Endothelial cell of umbilical vein (primary cell): ENCODE results near the gene ZNF598. TPM values are rescaled to one million over a fixed set of nuclear protein-coding genes. Genes with fewer than 3 reads are reported as not detected.

ENCODE experiments used
- BruUV-seq: library from RNA; stranded (reverse); fragments of 400-500 nt; replicated peaks from 2 replicates; lab custom pipeline; 2021; lab: Mats Ljungman, UMichigan
- CTCF ChIA-PET: fragments of 300-600, 350-600 bp; sonication (Branson Sonifier 250); formaldehyde crosslinking; loops from one replicate; lab custom pipeline; 2021; ENCODE audit warnings: antibody characterized with exemption, inconsistent platforms; lab: Charles Lee
- POLR2A ChIA-PET: fragments of 300-600, 350-600 bp; sonication (Branson Sonifier 250); formaldehyde crosslinking; loops from one replicate; lab custom pipeline; 2021; ENCODE audit warnings: antibody characterized with exemption, inconsistent platforms; lab: Charles Lee
- DNase-seq: peaks from one replicate; pipeline ENCODE4 v3.0.0-alpha.2; 2011; ENCODE audit warnings: low read depth, low spot score
- FAIRE-seq: peaks from 2 replicates; lab custom pipeline; 2011; peaks lifted over from hg19 to GRCh38; lab: Jason Lieb, UNC
- H2AFZ ChIP-seq: 2 replicates; pipeline ENCODE4 v1.6.0; 2012; ENCODE audit warnings: low read depth, low read length, control low read depth, inconsistent platforms
- H3K27ac ChIP-seq: 2 replicates; pipeline ENCODE4 v1.5.1; 2011; ENCODE audit warnings: low read depth, mild to moderate bottlenecking, control low read depth, low read length, moderate library complexity; ENCODE audit not compliant: insufficient read depth
- H3K27me3 ChIP-seq, 2 experiments: 2 replicates each; pipeline versions ENCODE4 v1.6.0 to v1.6.1; 2011; ENCODE audit warnings: low read length in 2 of 2, mixed read lengths in 1 of 2; ENCODE audit not compliant: control insufficient read depth in 2 of 2, insufficient read depth in 2 of 2
- H3K36me3 ChIP-seq, 2 experiments: 2 replicates in 1 of 2; 3 replicates in 1 of 2; pipeline ENCODE4 v1.5.1; 2011; ENCODE audit warnings: low read length in 2 of 2, mild to moderate bottlenecking in 1 of 2, moderate library complexity in 1 of 2; ENCODE audit not compliant: control insufficient read depth in 2 of 2, insufficient read depth in 2 of 2; ENCODE audit errors: extremely low read depth in 1 of 2
- H3K4me1 ChIP-seq: 3 replicates; pipeline ENCODE4 v1.5.1; 2011; ENCODE audit warnings: mild to moderate bottlenecking, low read length; ENCODE audit not compliant: control insufficient read depth, insufficient read depth; ENCODE audit errors: extremely low read depth
- H3K4me2 ChIP-seq: 2 replicates; pipeline ENCODE4 v1.6.1; 2011; ENCODE audit warnings: low read length, control low read depth, mixed read lengths; ENCODE audit not compliant: insufficient read depth
- H3K4me3 ChIP-seq, 3 experiments: fragments of 200-600 bp in 1 of 3; sonication (generic), shearing (Covaris generic) in 1 of 3; replicated peaks in 1 of 3; 2 replicates each; pipeline ENCODE4 v1.5.1; 2011 to 2016; ENCODE audit warnings: control low read depth in 3 of 3, low read length in 3 of 3, mild to moderate bottlenecking in 2 of 3, inconsistent platforms in 1 of 3, low read depth in 1 of 3, moderate library complexity in 1 of 3; ENCODE audit not compliant: insufficient read depth in 1 of 3
- H3K79me2 ChIP-seq: 2 replicates; pipeline ENCODE4 v1.6.0; 2012; ENCODE audit warnings: low read length, inconsistent platforms; ENCODE audit not compliant: control insufficient read depth, insufficient read depth
- H3K9ac ChIP-seq: replicated peaks from 2 replicates; pipeline ENCODE3; 2011; ENCODE audit warnings: low read length, control low read depth; ENCODE audit not compliant: insufficient read depth; ENCODE audit errors: extremely low read depth
- H3K9me1 ChIP-seq: replicated peaks from 3 replicates; pipeline ENCODE4 v1.6.0; 2011; ENCODE audit warnings: mild to moderate bottlenecking, low read length; ENCODE audit not compliant: control insufficient read depth, insufficient read depth; ENCODE audit errors: extremely low read depth
- H3K9me3 ChIP-seq: replicated peaks from 2 replicates; pipeline ENCODE4 v1.5.1; 2012; ENCODE audit warnings: low read length, inconsistent platforms; ENCODE audit not compliant: control insufficient read depth, insufficient read depth
- H4K20me1 ChIP-seq: replicated peaks from 2 replicates; pipeline ENCODE3; 2011; ENCODE audit warnings: mild to moderate bottlenecking, low read length; ENCODE audit not compliant: control insufficient read depth, insufficient read depth; ENCODE audit errors: extremely low read depth
- EZH2 ChIP-seq: IDR thresholded peaks from 2 replicates; pipeline ENCODE4 v1.6.1; 2012; ENCODE audit warnings: borderline replicate concordance, low read depth, mild to moderate bottlenecking, moderate library complexity, low read length, inconsistent platforms; ENCODE audit not compliant: severe bottlenecking
- FOS ChIP-seq: IDR thresholded peaks from 2 replicates; pipeline ENCODE4 v1.6.1; 2011; ENCODE audit warnings: mild to moderate bottlenecking, low read length, moderate library complexity, borderline replicate concordance; ENCODE audit not compliant: insufficient read depth
- GATA2 ChIP-seq: IDR thresholded peaks from 2 replicates; pipeline ENCODE4 v1.7.0; 2011; ENCODE audit warnings: low read depth, mild to moderate bottlenecking, moderate library complexity, mixed read lengths, low read length; ENCODE audit not compliant: insufficient read length, insufficient read depth
- JUN ChIP-seq: IDR thresholded peaks from 2 replicates; pipeline ENCODE4 v1.6.1; 2011; ENCODE audit warnings: borderline replicate concordance, low read depth; ENCODE audit not compliant: insufficient read length, insufficient read depth
- MYC ChIP-seq: IDR thresholded peaks from one replicate; pipeline ENCODE4 v1.6.1; 2011; ENCODE audit warnings: mild to moderate bottlenecking, low read depth, low read length
- POLR2A ChIP-seq: IDR thresholded peaks from 2 replicates; pipeline ENCODE4 v1.6.1; 2012; ENCODE audit warnings: low read depth, mild to moderate bottlenecking, control low read depth, low read length
- POLR2AphosphoS5 ChIP-seq: IDR thresholded peaks from 2 replicates; pipeline ENCODE4 v1.6.1; 2012; ENCODE audit warnings: low read depth, mild to moderate bottlenecking, control low read depth, low read length, moderate library complexity; ENCODE audit not compliant: insufficient read depth
- dilution Hi-C: fragments of 300-500 bp; cut with MboI; formaldehyde crosslinking; loops from one replicate; pipeline ENCODE4 v1.15.0; 2019; ENCODE audit warnings: low sequenced_read_pairs; ENCODE audit not compliant: extremely low pct_ligation_motif_present
- intact Hi-C: fragments of 100-400 bp; cut with micrococcal nuclease; formaldehyde crosslinking; loops from one replicate; pipeline ENCODE4 v1.10.0; 2022
- polyA plus RNA-seq, 4 experiments: library from polyadenylated mRNA; depleted of rRNA in 3 of 4; stranded (reverse) in 3 of 4; unstranded in 1 of 4; fragments of >200 nt; gene quantifications; 2 replicates each; pipeline versions ENCODE4 v1.2.1 to v1.2.3, GENCODE V29; 2011 to 2012; ENCODE audit warnings: missing spikeins in 1 of 4
- total RNA-seq: library from RNA; stranded (reverse); gene quantifications from 2 replicates; pipeline ENCODE4 v1.2.3, GENCODE V29; 2021
- TF ChIP-seq, protein P1 (sequence below): IDR thresholded peaks from 2 replicates; pipeline ENCODE4 v1.6.1; 2011; ENCODE audit not compliant: insufficient read depth, insufficient read length
- TF ChIP-seq, protein P2 (sequence below), 2 donors: IDR thresholded peaks; 1 replicate in 1 of 2; 2 replicates in 1 of 2; pipeline ENCODE4 v1.5.1; 2011; ENCODE audit warnings: low read length in 2 of 2, mild to moderate bottlenecking in 2 of 2, moderate library complexity in 2 of 2, control low read depth in 1 of 2, inconsistent platforms in 1 of 2, low read depth in 1 of 2; ENCODE audit not compliant: insufficient read depth in 1 of 2; ENCODE audit errors: extremely low read depth in 1 of 2

Gene ZNF598
- total and polyA plus RNA-seq, 2 donors (not counting 3 experiments of a cell fraction or from before 2014, with no cell fraction given): 43.3 to 67.0 TPM

DNA sequence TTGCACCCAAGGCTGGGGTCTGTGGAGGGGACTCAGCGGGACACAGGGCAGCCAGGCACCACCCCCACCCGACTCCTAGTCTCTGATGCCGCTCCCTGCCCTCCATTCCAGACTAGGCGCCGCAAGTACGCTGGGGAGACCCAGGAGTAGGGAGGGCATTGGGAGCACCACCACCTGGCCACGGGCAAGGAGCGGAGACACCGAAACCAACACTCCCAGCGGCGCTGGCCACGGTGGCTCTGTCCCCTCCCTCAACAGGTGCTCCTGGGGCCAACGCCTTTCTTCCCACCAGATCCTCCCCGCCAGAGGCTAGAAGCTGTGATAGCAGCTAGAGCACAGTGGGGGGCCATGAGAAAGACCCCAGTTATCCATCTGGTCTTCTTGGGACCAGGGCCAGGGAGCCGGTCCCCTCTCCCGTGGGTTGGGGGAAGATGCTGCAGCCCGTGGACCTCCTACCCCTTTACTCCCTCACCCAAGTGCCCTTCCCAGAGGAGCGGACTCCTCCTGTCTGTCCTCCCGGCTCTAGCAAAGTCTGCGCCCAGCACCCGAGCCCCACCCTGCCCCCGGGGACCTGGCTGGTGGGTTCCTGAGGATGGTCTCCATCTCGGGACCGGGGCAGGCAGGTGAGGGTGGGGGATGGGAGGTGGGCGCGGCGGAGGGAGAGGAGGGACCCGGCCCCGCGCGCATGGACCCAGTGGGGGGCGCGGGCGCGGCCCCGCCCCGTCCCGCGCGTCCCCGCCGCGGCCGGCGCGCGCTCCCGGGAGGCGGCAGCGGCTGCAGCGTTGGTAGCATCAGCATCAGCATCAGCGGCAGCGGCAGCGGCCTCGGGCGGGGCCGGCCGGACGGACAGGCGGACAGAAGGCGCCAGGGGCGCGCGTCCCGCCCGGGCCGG is 20.2 kb downstream of the ZNF598 start, which contains the start of gene SYNGR3:
TSS of gene SYNGR3 (plus strand) at position 762 of the 892 bp plus-strand sequence. CDS start 133 bp downstream, outside the sequence.
- DNase-seq: no peak
- peaks cover 0 to 7% of the 10 kb centered on the region in 2 experiments for H3K36me3 ChIP-seq
- no peaks in the 10 kb centered on the region for H4K20me1 ChIP-seq
- ChIA-PET POLR2A (no interaction called here), CTCF (no interaction called here)
- dilution Hi-C loops: no loop called here
- peaks cover 23 to 24% of the 10 kb centered on the region in 2 experiments for H3K27me3 ChIP-seq
- H3K4me2 ChIP-seq: no peak within 1 kb of the TSS
- H3K4me3 ChIP-seq: no peak within 1 kb of the TSS
- no peak for FAIRE-seq
- H3K4me1 ChIP-seq: peaks cover 15% of the 10 kb centered on the region
- no peak within 1 kb of the TSS for H2AFZ ChIP-seq
- H3K27ac ChIP-seq: no peak within 1 kb of the TSS
- H3K79me2 ChIP-seq: peaks cover 5% of the 10 kb centered on the region
- no peak within 1 kb of the TSS for H3K9ac ChIP-seq
- no TSS peak for BruUV-seq
- intact Hi-C loops: no loop called here
- TF ChIP-seq EZH2: peak; percentile 78
- TF ChIP-seq FOS: no peak
- no peaks in the 10 kb centered on the region for H3K9me3 ChIP-seq
- no peaks in the 10 kb centered on the region for H3K9me1 ChIP-seq

DNA sequence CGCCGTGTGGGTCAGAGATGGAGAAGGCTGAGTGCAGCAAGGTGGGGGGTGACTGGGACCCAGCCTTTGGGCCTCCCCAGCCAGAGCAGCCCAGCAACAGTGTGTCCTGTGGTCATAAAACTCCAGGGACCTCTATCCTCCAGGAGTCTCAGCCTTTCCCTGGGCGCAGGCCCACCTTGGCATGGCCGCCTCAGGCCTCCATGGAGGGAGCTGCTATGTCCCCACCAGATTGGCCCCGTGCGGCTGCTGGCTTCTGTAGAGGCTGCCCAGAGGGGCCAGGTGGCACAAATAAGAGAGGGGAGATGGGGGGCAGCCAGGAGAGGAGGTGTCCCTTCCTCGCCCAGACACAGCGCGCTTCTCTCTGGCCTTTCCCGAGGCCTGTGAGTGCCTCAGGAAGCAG is 22.4 kb downstream of the ZNF598 start:
- Histone ChIP-seq H2AFZ (no peak overlapping the region), H3K9ac (no peak overlapping the region), H3K9me1 (no peaks in the 10 kb centered on the region), H3K4me2 (no peak overlapping the region), H3K4me3 (no peak overlapping the region), H3K4me1 (peaks cover 22% of the 10 kb centered on the region), H3K27me3 (peaks cover 29 to 34% of the 10 kb centered on the region in 2 experiments), H3K27ac (no peak overlapping the region), H3K9me3 (no peaks in the 10 kb centered on the region), H3K79me2 (peaks cover 5% of the 10 kb centered on the region), H4K20me1 (no peaks in the 10 kb centered on the region), H3K36me3 (peaks cover 0 to 7% of the 10 kb centered on the region in 2 experiments)
- BruUV-seq: no TSS peak
- no peak for FAIRE-seq
- TF ChIP-seq MYC: no peak
- TF ChIP-seq, protein P1, sequence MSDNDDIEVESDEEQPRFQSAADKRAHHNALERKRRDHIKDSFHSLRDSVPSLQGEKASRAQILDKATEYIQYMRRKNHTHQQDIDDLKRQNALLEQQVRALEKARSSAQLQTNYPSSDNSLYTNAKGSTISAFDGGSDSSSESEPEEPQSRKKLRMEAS: no peak
- no peak for TF ChIP-seq POLR2AphosphoS5
- TF ChIP-seq, protein P2, sequence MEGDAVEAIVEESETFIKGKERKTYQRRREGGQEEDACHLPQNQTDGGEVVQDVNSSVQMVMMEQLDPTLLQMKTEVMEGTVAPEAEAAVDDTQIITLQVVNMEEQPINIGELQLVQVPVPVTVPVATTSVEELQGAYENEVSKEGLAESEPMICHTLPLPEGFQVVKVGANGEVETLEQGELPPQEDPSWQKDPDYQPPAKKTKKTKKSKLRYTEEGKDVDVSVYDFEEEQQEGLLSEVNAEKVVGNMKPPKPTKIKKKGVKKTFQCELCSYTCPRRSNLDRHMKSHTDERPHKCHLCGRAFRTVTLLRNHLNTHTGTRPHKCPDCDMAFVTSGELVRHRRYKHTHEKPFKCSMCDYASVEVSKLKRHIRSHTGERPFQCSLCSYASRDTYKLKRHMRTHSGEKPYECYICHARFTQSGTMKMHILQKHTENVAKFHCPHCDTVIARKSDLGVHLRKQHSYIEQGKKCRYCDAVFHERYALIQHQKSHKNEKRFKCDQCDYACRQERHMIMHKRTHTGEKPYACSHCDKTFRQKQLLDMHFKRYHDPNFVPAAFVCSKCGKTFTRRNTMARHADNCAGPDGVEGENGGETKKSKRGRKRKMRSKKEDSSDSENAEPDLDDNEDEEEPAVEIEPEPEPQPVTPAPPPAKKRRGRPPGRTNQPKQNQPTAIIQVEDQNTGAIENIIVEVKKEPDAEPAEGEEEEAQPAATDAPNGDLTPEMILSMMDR (IDR thresholded peaks at IDR 0.05; ENCODE audit: extremely low read depth in 1 of 2, insufficient read depth in 1 of 2, low read depth in 1 of 2, low read length in 2 of 2): no peak
- TF ChIP-seq JUN: no peak
- no peak for TF ChIP-seq FOS
- TF ChIP-seq EZH2: no peak
- no peak for TF ChIP-seq POLR2A
- TF ChIP-seq GATA2: no peak
- CTCF ChIA-PET: no interaction called here
- DNase-seq: no peak
- dilution Hi-C loops (no loop called here), intact Hi-C loops (no loop called here)
- POLR2A ChIA-PET: no interaction called here
